ENCODE data around the gene EPRS1.
"Not testable (repeated sequence)": the region's sequence is repeated elsewhere in the genome, so short reads cannot be mapped to it uniquely, and the experiment has no call there.

Gene EPRS1

GRCh38 chr1:220046052-220046930 lies at the start of gene EPRS1:
TSS of gene EPRS1 (minus strand) at chr1:220046505. CDS start at chr1:220046388, 117 bp downstream.
- peak; percentile 97 for DNase-seq

- DNase-seq, result peak; percentile 78
Observed at GRCh38 chr1:220094016-220094911, 48.0 kb upstream of the EPRS1 start, which contains the start of gene IARS2. TSS of gene IARS2 (plus strand) at chr1:220094132. CDS start at chr1:220094217, 85 bp downstream.

GRCh38 chr1:220093361-220094015 lies 47.2 kb upstream of the EPRS1 start:
- no peak for DNase-seq

- DNase-seq, result no peak
Observed at GRCh38 chr1:220092694-220093093, 46.4 kb upstream of the EPRS1 start.

GRCh38 chr1:220089650-220090556 lies 43.6 kb upstream of the EPRS1 start, which contains the start of gene BPNT1:
TSS of gene BPNT1 (minus strand) at chr1:220089788. CDS start at chr1:220079846, 9,942 bp downstream.
- DNase-seq, result peak; percentile 90

GRCh38 chr1:220086261-220086686 lies 40.0 kb upstream of the EPRS1 start:
- not testable (repeated sequence) for DNase-seq

- DNase-seq, result no peak
Observed at GRCh38 chr1:220084460-220084859, 38.2 kb upstream of the EPRS1 start.

GRCh38 chr1:220077887-220078286 lies 31.6 kb upstream of the EPRS1 start:
- DNase-seq, result no peak

GRCh38 chr1:220076861-220077762 lies 30.8 kb upstream of the EPRS1 start:
- no peak for DNase-seq

GRCh38 chr1:220067269-220068204 lies 21.2 kb upstream of the EPRS1 start:
- no peak for DNase-seq

- no peak for DNase-seq
Observed at GRCh38 chr1:220062629-220063028, 16.3 kb upstream of the EPRS1 start.

- no peak for DNase-seq
Observed at GRCh38 chr1:220060876-220061275, 14.6 kb upstream of the EPRS1 start.

- DNase-seq, result no peak
Observed at GRCh38 chr1:220056374-220056773, 10.1 kb upstream of the EPRS1 start.

GRCh38 chr1:220045356-220046051 lies 801 bp downstream of the EPRS1 start:
- DNase-seq, result no peak

- DNase-seq, result peak; percentile 58
Observed at GRCh38 chr1:220044678-220045355, 1.5 kb downstream of the EPRS1 start.

GRCh38 chr1:220043646-220044045 lies 2.7 kb downstream of the EPRS1 start:
- no peak for DNase-seq

- DNase-seq, result no peak
Observed at GRCh38 chr1:220040028-220040596, 6.2 kb downstream of the EPRS1 start.

- DNase-seq, result no peak
Observed at GRCh38 chr1:220038640-220039039, 7.7 kb downstream of the EPRS1 start.
